Measurements from ENCODE around the gene LMBRD2.

GRCh38 chr5:36193746-36194145 lies 42.1 kb upstream of the LMBRD2 start:
- TF ChIP-seq EZH2phosphoT487 (IDR thresholded peaks at IDR 0.05; ENCODE audit: insufficient read depth, low read depth) = no peak
- no peak for TF ChIP-seq EZH2 (IDR thresholded peaks at IDR 0.05; ENCODE audit: insufficient read depth, poor library complexity, severe bottlenecking)

All from GM23248 (cell line).